Adrenal gland (tissue), 5 donors: ENCODE results near the gene MYT1.

Source experiments
- POLR2A ChIP-seq, 2 donors: fragments of 450-650 bp; IDR thresholded peaks; one replicate each; pipeline ENCODE4 v1.6.1; 2017; ENCODE audit warnings: antibody characterized with exemption in 2 of 2, mild to moderate bottlenecking in 2 of 2, moderate library complexity in 1 of 2
- TF ChIP-seq, protein P1 (sequence below), 6 experiments: fragments of 450-650 bp in 4 of 6; fragments of 200-600 bp in 2 of 6; sonication (generic) in 1 of 6; IDR thresholded peaks; 1 replicate in 5 of 6; 2 replicates in 1 of 6; pipeline versions ENCODE4 v1.5.1 to v1.8.0; 2016 to 2021; ENCODE audit warnings: antibody characterized with exemption in 6 of 6, mild to moderate bottlenecking in 2 of 6, moderate library complexity in 1 of 6
- donor health status: DM: no; HTN: no; CAD: no.

GRCh38 chr20:64266988-64267387, 102.7 kb downstream of the MYT1 start:
- TF ChIP-seq, protein P1, sequence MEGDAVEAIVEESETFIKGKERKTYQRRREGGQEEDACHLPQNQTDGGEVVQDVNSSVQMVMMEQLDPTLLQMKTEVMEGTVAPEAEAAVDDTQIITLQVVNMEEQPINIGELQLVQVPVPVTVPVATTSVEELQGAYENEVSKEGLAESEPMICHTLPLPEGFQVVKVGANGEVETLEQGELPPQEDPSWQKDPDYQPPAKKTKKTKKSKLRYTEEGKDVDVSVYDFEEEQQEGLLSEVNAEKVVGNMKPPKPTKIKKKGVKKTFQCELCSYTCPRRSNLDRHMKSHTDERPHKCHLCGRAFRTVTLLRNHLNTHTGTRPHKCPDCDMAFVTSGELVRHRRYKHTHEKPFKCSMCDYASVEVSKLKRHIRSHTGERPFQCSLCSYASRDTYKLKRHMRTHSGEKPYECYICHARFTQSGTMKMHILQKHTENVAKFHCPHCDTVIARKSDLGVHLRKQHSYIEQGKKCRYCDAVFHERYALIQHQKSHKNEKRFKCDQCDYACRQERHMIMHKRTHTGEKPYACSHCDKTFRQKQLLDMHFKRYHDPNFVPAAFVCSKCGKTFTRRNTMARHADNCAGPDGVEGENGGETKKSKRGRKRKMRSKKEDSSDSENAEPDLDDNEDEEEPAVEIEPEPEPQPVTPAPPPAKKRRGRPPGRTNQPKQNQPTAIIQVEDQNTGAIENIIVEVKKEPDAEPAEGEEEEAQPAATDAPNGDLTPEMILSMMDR (IDR thresholded peaks at IDR 0.05) = no peak
- no peak for TF ChIP-seq POLR2A (IDR thresholded peaks at IDR 0.05)
